GM21786 (cell line): ENCODE measurements around the gene CTR9.

Experiments used
- ATAC-seq: cut with Tn5 transposase; IDR thresholded peaks from one replicate; pipeline ENCODE4 v1.9.1; 2021; ENCODE audit not compliant: unreplicated experiment

The CTR9 gene

DNA sequence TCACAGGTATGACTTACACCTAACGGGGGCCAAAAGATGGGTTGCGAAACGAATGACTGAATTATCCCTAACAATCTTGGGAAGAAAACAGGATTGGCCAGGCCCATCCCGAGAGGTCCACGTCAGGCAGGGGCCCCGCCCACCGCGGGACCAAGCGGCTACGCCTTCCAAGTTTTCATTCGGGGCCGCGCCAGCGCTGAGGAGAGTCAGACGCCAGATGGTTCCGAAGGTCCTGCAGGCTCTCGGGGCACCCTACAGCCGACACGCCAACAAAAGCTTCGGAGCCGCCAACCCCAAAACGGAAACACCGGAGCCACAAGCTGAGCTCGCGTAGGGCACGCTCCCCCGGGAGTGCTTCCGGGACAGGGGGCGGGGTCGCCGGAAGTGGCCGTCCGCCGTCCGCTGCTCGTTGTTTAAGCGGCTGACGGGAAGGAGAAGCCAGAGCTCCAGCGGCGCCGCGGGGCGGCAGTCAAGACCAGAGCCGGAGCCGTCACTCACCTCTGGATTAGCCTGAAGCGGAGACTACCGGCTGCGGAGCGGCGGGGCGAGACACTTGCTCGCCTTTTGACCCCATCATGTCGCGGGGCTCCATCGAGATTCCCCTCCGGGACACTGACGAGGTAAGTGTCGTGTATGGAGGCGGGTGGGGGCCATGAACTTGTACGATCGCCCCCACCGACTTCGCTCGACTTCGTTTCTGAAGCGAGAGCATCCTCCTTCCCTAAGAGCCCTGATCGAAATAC, at the start of gene CTR9:
TSS of gene CTR9 (plus strand) at position 409 of the 743 bp plus-strand sequence. CDS start at position 576, 167 bp downstream.
- peak; percentile 91 for ATAC-seq

DNA sequence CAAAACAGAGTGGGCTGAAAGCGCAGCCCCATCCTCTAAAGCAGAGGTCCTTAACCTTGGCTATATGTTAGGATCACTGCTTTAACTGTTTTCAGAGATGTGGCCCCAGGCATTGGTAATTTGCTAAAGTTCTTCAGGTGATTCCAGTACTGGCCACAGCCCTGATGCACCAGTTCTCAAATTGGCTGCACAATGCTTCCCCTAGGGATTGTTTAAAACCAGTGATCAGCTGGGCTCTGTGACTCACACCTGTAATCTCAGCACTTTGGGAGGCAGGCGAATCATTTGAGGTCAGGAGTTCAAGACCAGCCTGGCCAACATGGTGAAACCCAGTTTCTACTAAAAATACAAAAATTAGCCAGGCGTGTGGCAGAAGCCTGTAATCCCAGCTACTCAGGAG, 49.1 kb upstream of the CTR9 start:
- no peak for ATAC-seq

DNA sequence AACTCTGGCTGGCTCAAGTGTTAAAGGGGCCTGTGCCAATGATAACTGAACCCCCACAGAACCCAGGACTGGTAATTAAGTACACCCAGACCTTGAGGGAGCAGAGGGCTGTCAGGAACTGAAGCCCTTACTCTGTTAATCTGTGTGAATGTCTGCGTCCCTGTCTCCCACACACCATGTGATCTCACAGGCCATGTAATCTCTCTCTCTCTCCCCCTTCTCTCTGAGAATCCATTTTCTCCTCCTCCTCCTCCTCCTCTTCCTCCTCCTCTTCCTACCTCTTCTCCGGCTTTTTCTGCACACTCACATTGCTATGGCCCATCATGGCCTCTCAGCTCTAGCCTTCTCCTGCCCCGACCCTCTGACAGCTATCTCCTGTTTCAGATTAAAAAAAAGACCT, 42.9 kb upstream of the CTR9 start:
- no peak for ATAC-seq

DNA sequence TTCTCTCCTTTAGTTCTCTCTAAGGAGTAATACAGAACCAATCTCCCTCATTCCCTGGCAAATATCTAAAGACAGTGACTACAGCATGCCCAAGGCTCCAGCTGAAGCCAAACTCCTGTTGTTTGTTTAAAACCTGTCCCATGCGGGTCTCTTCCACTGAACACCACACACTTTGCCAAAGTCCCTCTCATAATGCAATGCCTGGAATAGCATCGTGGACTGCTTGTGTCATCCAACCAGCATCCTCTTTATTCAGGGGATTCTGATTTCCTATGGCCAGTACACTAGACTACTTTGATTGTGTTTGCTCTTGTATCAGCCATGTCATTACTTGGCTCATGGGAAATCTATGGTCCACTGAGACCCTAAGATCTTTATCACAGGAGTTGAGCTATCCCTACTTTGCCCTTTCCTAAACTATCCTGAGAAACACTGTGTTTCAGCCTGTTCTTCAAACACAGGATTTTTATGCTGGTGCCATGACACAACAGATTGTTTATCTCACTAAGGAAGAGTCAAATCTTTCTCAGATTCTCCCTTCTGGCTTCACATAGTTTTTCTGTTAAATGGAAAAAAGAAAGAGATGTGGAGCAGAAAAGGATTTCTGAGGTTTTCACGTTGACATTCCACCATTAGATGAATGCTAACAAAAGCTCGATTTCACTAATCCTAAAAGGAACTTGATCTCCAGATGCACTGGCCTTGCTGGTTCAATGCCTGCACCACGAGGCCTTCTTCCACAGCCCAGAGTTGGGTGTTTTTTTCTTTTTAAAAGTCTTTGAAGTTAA, 41.6 kb upstream of the CTR9 start:
- no peak for ATAC-seq

DNA sequence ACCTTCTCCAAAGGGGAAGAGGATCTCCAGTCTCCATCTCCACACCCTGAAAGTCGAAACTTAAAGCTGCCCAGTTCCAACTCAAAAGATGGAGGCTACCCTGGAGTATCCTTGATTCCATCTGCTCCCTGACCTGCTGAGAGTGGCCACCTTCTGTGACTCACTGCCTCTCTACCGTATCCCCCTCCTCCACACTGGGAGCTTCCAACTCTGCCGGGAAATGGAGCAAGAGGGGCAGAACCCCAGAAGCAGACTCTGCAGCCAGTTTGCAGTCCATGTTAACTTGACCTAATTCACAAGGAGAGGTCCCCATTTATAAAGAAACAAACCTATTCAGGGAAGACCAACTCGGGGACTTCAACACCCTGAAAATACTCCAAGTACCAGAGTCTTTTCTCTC, 35.5 kb upstream of the CTR9 start:
- ATAC-seq, result no peak

DNA sequence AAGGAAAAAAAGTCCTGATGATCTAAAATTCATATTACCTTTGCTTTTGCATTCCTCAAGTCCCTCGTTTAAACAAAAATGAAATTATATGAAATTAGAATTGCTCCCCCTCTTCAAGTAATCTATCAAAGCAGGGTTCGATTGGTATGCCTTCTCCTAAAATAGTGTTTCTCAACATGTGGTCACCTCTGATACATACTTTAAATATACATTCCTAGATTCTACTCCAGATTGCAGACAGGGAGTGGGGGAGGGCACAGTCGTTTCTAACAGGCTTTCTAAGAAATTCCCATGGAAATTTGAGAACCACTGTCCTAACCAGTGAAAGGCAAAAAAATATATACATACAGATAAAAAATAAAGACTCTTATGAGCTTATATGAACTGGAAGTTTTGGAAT, 34.9 kb upstream of the CTR9 start:
- no peak for ATAC-seq

DNA sequence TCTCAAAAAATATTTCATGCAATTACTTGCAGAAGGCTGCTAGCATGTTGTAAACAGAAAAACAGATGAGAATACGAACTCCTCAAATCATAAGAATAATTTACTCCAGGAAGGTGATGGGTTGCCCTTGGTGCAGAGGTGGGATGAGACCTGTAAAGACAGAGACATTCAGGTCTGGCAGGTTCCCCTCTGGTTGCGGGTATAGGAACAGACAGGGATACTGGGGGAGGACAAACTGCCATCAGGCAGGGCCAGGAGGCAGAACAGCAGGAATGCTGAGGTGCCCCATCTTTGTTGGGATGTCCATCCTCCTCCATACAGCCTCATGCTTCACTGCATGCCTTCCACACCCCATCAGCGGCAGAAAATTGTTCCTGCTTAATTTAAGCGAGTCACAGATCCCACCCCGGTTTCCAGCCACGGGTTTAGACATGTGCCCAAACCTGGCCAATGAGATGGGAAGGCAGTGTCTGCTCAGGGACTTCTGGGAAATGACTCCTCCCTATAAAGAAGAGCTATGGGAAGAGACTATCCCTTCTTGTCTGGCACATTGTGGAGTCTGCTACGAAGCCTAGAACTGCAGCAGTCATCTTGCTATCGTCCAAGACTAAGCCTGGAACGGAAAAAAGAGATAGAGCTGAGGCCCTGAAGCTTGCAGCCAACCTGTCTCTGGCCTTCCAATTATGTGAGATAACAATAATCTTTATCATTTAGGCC, 34.3 kb upstream of the CTR9 start:
- ATAC-seq, result no peak

DNA sequence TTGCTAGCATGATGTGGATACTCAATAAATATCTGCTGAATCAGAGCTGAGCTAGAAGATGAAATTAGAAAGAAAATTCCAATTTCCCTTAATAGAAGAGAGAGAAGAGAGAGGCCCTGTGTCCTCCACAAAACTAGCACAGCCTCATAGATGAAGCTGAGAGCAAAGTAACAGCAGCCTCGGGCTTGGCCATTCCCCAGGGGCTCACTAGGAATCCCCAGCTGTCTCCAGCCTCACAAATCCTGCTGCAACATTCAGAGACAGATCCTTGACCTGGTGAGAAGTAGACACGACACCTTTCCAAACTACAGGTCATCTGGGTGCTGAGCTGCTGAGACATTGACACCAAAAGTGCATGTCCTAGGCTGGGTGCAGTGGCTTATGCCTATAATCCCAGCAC, 31.4 kb upstream of the CTR9 start:
- ATAC-seq, result no peak

DNA sequence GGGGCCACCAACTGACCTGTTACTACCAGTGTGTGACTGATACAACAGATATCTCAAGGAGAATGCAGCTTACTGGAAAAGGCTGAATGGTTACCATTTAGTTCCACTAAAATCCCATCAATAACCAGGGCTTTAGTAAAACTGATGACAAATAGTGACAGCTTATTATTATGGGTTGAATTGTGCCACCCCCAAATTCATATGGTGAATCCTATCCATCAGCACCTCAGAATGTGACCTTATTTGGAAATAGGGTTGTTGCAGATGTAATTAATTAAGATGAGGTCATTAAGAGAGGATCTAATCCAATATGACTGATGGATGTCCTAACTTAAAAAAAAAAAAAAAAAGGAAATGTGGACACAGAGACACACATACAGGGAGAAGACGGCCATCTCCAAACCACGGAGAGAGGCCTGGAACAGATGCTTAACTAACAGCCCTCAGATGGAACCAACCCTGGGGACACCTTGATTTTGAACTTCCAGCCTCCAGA, 30.1 kb upstream of the CTR9 start:
- no peak for ATAC-seq

DNA sequence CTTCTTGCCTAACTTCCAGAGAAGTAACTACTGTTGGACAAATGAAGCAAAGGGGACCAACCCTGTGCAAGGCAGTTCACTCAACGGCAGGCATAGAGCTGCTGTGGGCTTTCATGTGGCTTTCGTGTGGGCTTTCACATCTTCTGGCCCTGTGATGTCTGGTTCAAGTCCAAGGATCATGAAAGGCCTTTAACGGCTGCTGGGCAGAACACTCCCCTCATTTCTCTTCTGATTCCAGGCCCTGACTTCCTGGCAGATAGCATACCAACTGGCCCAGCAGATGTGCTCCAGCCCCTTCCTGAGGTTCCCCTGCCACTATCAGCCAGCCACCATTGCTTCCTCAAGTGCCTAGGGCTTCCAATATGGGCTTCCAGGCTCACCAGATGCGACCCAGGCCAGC, 28.7 kb upstream of the CTR9 start:
- no peak for ATAC-seq

DNA sequence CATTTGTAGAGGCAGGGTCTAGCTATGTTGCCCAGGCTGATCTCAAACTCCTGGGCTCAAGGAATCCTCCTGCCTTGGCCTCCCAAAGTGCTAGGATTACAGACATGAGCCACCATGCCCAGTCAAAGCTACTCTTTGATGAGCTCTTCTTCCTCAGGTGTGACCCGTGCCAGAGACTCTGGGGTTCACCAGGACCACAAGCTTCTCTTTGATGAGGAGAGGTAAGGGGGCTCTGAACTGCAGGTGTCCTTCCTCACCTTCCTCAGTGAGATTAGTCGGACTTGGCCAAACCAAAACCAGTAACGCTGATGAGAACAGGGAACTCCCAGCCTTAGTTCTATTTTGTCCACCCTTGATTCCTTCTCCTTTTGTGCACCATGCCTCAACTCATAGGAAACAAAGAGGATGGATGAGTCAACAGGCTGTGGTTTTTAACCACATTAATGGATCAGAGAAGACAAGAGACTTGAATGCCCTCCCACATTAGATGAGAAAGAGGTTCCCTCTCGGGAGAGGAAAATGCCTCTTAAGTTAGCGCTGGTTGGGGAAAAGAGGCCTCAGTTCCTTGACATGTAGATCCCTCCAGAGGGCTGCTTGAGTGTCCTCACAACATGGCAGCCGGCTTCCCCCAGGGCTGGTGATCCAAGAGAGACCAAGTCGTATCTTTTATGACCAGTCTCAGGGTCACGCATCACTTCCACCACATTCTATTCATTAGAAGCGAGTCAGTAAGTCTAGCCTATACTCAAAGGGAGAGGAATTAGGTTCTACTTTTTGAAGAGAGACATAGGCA, 25.7 kb upstream of the CTR9 start:
- ATAC-seq, result no peak

DNA sequence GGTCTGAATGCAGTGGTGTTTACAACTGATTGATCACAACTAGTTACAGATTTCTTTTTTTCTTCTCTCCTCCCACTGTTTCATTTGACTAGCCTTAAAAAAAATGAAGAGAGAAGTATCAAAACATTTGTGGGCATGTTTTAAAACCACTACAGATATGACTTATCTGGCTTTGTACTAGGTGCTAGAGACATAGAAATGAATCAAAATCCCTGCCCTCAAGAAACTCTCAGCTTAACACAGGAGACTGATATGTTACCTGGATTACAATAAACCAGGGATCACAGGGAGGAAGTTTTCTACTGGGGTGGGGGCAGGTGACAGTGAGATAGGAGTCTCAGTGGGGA, 25.2 kb upstream of the CTR9 start:
- no peak for ATAC-seq

DNA sequence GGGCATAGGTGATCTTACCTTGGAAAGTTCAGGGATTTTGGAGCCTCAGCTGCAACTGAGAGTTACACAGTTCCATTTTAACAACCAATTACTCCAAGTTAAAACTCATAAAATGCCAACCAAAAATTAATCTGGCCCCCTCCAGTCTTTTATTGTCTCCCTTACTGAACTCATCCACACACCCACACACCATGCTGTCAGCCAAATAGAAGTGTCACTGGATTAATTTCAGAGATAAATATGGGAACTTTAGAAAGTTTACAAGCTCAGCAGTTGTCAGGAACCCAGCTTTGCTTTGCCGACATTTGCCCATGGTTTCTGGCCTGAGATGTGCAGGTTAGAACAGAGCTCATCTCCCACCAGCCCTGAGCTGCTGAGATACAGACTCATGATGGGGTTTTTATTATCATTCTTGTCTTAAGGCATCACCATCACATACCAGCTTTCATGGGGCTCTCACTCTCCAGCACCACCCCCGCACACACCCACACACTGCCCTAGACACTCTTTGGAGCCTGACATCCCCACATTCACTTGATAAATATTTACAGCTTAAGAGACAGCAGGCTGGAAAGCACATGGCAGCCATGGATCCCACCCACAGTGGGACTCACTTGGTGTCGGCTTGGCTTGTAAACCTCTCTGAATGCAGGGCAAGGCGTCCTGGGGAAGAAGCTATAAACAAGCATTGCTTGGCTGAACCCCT, 23.7 kb upstream of the CTR9 start:
- no peak for ATAC-seq

DNA sequence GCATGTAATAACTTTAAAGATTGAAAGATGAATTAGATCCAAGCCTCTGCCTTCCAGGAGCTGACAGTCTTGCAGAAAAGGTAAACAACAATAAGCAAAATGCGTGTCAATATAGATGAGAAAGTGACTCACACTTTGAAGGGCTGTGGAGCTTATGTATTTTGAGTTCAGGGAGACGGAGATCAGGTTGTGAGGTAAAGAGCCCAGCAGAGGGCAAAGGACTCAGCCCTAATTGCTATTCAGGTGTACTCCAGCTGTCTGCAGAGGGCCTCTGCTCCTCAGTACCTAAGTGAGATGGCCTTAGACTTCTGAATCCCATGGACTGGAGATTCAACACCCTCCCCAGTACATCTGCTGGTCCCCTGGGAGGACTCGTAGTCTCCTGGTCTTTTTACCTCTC, 22.9 kb upstream of the CTR9 start:
- ATAC-seq, result no peak

DNA sequence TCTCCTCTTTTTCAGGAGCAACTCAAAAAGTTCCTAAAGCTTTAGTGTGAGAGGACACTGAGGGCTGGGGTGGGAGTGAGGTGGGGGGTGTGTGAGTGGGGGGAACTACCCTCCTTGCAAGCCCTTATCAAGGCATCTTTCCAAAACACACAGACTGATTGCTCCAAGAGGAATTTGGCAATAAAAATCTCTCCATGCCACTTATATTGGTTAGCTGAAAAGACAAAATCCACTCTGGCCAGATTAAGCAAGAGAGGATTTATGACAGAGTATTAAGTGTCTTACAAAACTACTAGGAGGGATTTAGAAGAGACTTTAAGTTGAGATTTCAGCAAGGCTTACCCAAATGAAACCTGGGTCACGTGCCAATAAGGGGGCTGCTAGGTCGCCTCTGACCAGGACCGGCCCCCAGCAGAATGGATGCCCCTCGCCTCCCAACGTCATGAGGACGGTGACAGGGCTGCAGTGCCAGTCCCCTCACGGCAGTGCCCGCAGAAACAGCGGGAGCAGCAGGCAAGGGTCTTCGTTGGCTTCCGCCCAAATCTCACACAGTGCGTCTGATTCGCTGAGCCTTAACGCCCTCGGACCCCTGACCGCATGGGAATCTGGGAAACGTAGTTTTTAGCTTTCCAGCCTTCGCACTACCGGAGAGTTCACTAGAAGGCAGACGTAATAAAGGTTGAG, 22.1 kb upstream of the CTR9 start:
- no peak for ATAC-seq

DNA sequence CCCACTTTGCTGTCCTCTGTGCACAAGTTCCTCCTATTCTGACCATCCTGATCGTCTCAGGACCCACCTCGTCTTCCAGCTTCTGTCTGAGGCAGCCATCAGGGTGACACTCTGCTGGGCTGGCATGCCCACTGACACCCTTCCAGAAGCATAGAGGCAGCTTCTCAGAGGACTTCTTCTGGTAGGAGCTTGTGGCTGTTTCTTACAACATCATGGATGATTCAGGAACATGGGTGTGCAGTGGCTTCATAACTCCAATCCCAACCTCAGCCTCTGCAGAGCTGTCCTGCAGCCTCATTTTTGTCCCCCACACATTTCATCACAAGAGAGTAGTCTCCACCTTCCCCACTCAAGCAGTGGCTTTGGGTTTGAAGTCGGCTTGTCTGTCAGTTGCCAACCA, 20.9 kb upstream of the CTR9 start:
- ATAC-seq, result no peak

DNA sequence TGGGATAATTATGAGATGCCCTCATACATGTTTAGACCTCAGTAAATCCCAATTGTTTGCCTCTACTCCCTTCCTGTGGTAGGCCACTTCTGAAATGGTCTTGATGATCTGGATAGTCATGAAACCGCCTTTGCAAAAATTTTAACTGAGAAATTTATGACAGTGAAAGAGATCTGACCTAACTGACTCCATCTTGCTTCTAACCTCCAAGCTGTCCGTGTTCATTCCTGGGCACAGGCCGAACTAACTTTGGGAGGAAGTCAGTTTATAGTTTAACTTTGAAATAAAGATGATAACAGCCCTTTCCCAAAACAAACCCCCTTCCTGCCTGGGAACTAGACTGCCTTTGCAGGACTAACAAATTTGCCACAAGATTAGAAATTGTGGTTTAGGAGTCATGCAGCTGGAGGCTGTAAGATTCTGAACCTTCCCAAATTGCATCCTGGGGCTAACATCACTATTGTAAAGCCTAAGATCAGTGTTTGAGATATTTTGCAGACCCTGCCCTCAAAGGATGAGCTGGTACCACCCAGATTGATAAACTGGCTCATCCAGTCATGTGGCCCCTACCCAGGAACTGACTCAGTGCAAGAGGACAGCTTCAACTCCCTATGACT, 19.9 kb upstream of the CTR9 start:
- no peak for ATAC-seq

DNA sequence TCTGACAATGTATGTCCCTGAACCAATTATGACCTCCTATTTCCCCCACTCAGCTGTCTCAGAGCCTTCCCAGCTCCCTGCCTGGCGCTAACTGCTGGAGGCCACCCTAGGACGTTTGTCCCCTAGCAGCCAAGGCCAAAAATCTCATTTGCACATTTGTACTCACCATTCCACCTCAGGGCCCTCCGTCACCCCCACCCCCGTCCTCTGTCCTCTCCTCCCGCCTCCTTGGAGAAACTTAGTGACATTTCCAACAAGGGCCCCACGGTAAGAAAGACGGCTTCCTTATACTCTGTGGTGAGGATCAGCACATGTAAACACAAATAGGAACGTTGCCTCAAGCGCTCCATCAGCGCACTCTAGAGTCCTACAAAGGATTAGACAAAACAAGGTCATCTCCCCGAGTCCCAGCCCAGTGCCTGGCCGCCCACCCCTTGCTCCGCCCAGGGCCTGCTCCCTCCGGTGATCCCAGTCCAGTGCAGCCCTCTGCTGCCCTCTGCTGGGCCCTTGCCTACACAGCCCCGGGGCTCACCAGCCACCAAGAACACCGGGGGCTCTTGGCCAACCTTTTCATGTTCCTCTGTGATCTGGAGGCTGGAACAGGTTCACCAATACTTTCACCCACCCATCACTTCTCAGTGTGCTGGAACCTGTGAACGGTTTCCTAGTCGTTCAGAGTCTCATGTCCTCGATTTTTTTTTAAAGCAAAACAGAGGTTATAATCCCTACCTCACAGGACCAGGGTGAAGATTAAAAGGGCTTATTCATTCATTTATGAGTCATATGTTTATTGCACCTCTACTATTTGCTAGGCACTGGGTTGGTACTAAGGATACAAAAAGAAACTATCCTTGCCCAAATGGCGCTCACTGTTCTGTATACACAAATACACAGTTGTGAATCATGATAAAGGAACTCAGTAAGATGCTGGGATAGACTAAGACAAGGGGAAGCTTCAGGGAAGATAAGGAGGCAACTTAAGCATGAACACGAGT, 15.3 kb upstream of the CTR9 start:
- peak; percentile 99 for ATAC-seq
